Measurements from ENCODE around the gene MAMDC2. TPM values are rescaled to one million over a fixed set of nuclear protein-coding genes. Genes with fewer than 3 reads are reported as not detected.

MAMDC2 gene
- total RNA-seq, 4 donors from 2014 or later = 15.8 to 19.6 (median 18.4) TPM

DNA sequence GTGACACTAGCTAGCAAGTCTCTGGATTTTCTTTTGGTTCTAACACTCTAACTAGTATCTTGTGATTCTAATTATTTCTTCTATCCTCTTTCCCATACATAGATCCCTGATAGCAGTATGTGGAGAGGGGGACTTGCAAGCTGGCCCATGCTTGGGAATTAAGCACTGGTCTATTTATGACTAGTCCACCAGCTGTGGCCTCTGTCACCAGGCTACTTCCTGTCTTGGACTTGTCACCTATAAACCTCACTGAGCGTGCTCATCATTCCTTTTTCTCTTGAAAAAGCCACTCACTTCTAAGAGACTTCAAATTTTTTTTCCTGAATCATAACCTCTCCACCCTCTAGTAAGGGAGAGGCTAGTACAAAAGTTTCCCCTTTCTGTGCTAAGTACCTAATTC lies 32.3 kb upstream of the MAMDC2 start:
- TF ChIP-seq, protein P1, sequence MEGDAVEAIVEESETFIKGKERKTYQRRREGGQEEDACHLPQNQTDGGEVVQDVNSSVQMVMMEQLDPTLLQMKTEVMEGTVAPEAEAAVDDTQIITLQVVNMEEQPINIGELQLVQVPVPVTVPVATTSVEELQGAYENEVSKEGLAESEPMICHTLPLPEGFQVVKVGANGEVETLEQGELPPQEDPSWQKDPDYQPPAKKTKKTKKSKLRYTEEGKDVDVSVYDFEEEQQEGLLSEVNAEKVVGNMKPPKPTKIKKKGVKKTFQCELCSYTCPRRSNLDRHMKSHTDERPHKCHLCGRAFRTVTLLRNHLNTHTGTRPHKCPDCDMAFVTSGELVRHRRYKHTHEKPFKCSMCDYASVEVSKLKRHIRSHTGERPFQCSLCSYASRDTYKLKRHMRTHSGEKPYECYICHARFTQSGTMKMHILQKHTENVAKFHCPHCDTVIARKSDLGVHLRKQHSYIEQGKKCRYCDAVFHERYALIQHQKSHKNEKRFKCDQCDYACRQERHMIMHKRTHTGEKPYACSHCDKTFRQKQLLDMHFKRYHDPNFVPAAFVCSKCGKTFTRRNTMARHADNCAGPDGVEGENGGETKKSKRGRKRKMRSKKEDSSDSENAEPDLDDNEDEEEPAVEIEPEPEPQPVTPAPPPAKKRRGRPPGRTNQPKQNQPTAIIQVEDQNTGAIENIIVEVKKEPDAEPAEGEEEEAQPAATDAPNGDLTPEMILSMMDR (IDR thresholded peaks at IDR 0.05) = no peak
- Histone ChIP-seq H3K9me3 (no peaks in the 10 kb centered on the region), H3K27ac (no peak overlapping the region), H3K27me3 (no peaks in the 10 kb centered on the region), H3K36me3 (no peaks in the 10 kb centered on the region), H3K4me1 (no peaks in the 10 kb centered on the region), H3K4me3 (replicated peaks in 1 of 3) (no peak overlapping the region)
- intact Hi-C loops (cut with DNase I) = no loop called here
- 80 to 86% methylated on average over 1 of the region's 1 CpG for WGBS, 2 donors
- DNase-seq = no peak

DNA sequence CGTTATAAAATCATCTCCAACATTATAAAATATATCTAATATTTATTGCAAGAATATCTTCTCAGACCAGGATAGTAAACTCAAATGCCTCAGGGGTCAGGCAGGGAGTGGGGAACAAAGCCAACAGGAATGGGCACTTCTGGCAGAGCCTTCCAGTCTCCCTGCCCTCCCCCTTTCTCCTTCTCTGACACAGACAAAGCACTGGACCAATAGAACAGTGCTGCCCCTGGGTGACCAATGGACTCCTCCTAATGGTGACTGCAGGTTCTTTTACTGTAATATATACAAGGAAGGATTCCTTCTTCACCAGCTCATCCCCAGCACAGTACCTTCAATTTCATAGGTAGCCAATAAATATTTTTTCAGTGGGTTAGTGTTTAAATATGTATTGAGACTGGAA lies 31.1 kb upstream of the MAMDC2 start:
- H3K27ac ChIP-seq = no peak overlapping the region
- H3K36me3 ChIP-seq = no peaks in the 10 kb centered on the region
- intact Hi-C loops (cut with DNase I) = no loop called here
- no peaks in the 10 kb centered on the region for H3K27me3 ChIP-seq
- no peak overlapping the region for H3K4me3 ChIP-seq (replicated peaks in 1 of 3)
- no peak for DNase-seq
- 79 to 90% methylated on average over 1 of the region's 1 CpG for WGBS, 2 donors
- no peak for TF ChIP-seq POLR2A (IDR thresholded peaks at IDR 0.05)
- TF ChIP-seq, protein P1 (IDR thresholded peaks at IDR 0.05) = no peak
- no peaks in the 10 kb centered on the region for H3K4me1 ChIP-seq
- H3K9me3 ChIP-seq = no peaks in the 10 kb centered on the region

DNA sequence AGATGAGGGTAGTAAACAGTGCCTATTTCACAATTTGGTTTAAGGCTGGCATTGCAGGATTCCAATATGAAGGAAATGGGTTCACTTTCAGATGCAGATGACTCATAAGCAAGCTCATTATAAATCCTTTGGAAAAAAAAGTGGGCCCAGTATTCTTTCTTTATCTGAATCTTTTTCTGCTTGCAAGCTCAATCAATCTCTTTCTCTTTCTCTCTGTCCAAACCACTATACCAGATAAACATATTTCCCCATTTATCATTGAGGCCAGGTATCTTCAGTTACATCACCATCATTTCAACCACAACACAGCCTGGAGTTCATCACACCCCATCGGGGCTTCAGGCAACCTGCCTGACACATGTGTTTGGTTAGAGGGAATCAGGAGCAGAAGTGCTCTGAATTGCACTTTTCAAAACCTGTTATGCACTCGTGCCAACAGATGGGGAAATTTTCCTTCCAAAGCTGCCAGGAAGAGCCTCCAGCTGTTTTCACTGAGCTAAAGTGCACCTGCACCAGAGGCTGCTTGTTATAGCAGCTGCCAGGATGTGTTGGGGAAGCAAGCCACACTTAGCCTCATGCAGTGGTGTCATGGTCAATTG lies 30.0 kb upstream of the MAMDC2 start:
- Histone ChIP-seq H3K4me3 (replicated peaks in 1 of 3) (no peak overlapping the region), H3K36me3 (no peaks in the 10 kb centered on the region), H3K9me3 (no peaks in the 10 kb centered on the region), H3K27ac (no peak overlapping the region), H3K4me1 (no peaks in the 10 kb centered on the region), H3K27me3 (no peaks in the 10 kb centered on the region)
- DNase-seq = no peak
- intact Hi-C loops (cut with DNase I) = no loop called here
- TF ChIP-seq POLR2A (IDR thresholded peaks at IDR 0.05) = no peak
- TF ChIP-seq, protein P1 (IDR thresholded peaks at IDR 0.05) = no peak
- 35 to 61% methylated on average over 2 of the region's 2 CpGs for WGBS, 2 donors

DNA sequence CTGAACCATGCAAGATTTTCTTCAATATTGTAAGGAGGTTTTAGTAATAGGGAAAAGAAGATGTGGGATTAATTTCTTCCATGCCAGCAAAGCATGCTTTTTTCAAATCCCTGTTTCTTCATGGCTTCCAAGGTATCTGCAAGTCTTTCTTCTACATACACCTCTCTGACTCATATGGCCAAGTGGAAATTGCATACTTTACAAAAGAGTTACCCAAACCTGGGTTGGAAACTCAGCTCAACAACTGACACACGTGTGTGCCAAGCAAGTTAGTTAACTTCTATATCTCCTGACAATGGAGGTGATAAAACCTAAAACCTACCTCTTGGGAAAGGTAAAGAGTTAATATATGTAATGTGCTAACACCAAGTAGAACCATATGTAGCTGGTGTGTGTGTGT lies 28.5 kb upstream of the MAMDC2 start:
- Histone ChIP-seq H3K27me3 (no peaks in the 10 kb centered on the region), H3K36me3 (no peaks in the 10 kb centered on the region), H3K27ac (no peak overlapping the region), H3K4me1 (no peaks in the 10 kb centered on the region), H3K9me3 (no peaks in the 10 kb centered on the region), H3K4me3 (replicated peaks in 1 of 3) (no peak overlapping the region)
- 88% methylated on average over 1 of the region's 1 CpG for whole genome bisulfite sequencing, 2 donors
- intact Hi-C loops (cut with DNase I) = no loop called here
- TF ChIP-seq, protein P1 (IDR thresholded peaks at IDR 0.05) = no peak
- TF ChIP-seq POLR2A (IDR thresholded peaks at IDR 0.05) = no peak
- DNase-seq = no peak

DNA sequence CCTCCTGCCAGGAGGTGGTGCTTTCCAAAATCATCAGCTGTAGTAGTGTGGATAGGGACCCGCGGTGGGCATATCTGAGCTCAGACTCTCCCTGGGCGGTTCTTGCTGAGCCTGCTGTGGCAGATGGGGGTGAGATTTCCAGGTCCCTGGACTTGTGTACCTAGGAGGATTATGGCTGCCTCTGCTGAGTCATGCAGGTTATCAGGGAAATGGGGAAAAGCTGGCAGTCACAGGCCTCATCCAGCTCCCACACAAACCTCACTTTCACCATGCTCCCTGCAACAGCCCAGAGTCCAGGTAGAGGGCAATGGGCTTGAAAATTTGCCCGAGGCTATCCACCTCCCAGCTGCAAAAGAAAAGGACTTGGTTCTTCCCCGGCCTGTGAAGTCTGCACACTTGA lies 23.4 kb upstream of the MAMDC2 start:
- intact Hi-C loops (cut with DNase I) = no loop called here
- Histone ChIP-seq H3K4me1 (no peaks in the 10 kb centered on the region), H3K4me3 (replicated peaks in 1 of 3) (no peak overlapping the region), H3K9me3 (no peaks in the 10 kb centered on the region), H3K27ac (no peak overlapping the region), H3K36me3 (no peaks in the 10 kb centered on the region), H3K27me3 (no peaks in the 10 kb centered on the region)
- TF ChIP-seq, protein P1 (IDR thresholded peaks at IDR 0.05) = no peak
- no peak for TF ChIP-seq POLR2A (IDR thresholded peaks at IDR 0.05)
- WGBS, 2 donors = 81 to 86% methylated on average over 5 of the region's 5 CpGs
- DNase-seq = peak in 1 of 2 donors; percentile 14

Data from thyroid gland (tissue), 4 donors.